22Rv1 (cell line): ENCODE measurements around the gene LRMDA.

Experiments used
- CTCF ChIP-seq: fragments of 450-650 bp; IDR thresholded peaks from 2 replicates; pipeline ENCODE4 v1.5.1; 2017; ENCODE audit warnings: mild to moderate bottlenecking
- ZFX ChIP-seq: fragments of 450-650 bp; IDR thresholded peaks from 2 replicates; pipeline ENCODE4 v1.6.1; 2017; ENCODE audit warnings: antibody characterized with exemption, borderline replicate concordance

GRCh38 chr10:76559892-76560220 is 1128.4 kb downstream of the LRMDA start:
- TF ChIP-seq CTCF (no peak), ZFX (no peak)
